Endothelial cell (in vitro differentiated cells): ENCODE results near the gene EPHX1. TPM values are rescaled to one million over a fixed set of nuclear protein-coding genes. Genes with fewer than 3 reads are reported as not detected.

Experiments used
- DNase-seq: peaks from one replicate; pipeline ENCODE4 v3.0.0; 2021; ENCODE audit warnings: low spot score
- H3K27ac Mint-ChIP-seq: one replicate; pipeline ENCODE4 v1.8.0; 2021; ENCODE audit warnings: mixed read lengths, inconsistent platforms; ENCODE audit not compliant: unreplicated experiment
- H3K27me3 Mint-ChIP-seq: one replicate; pipeline ENCODE4 v1.8.0; 2021; ENCODE audit warnings: mild to moderate bottlenecking, moderate library complexity, mixed read lengths, inconsistent platforms; ENCODE audit not compliant: unreplicated experiment
- H3K36me3 Mint-ChIP-seq: one replicate; pipeline ENCODE4 v1.8.0; 2021; ENCODE audit warnings: mild to moderate bottlenecking, low read depth, mixed read lengths, inconsistent platforms; ENCODE audit not compliant: unreplicated experiment
- H3K4me1 Mint-ChIP-seq: one replicate; pipeline ENCODE4 v1.8.0; 2021; ENCODE audit warnings: mild to moderate bottlenecking, mixed read lengths, inconsistent platforms; ENCODE audit not compliant: unreplicated experiment
- H3K4me3 Mint-ChIP-seq: one replicate; pipeline ENCODE4 v1.8.0; 2021; ENCODE audit warnings: mild to moderate bottlenecking, mixed read lengths, inconsistent platforms; ENCODE audit not compliant: unreplicated experiment
- H3K9me3 Mint-ChIP-seq: one replicate; pipeline ENCODE4 v1.8.0; 2021; ENCODE audit warnings: mixed read lengths, inconsistent platforms; ENCODE audit not compliant: unreplicated experiment
- total RNA-seq: library from RNA; stranded (reverse); fragmentation: NEBNext Ultra II Directional; extraction: Animal tissue kit (Norgen Biotek cat#: 25700); gene quantifications from one replicate; pipeline ENCODE4 v1.2.1, GENCODE V29; 2021; ENCODE audit not compliant: unreplicated experiment
- TF ChIP-seq, protein P1 (sequence below): fragments of 200-600 bp; sonication (generic); IDR thresholded peaks from one replicate; pipeline ENCODE4 v1.5.0; 2021; ENCODE audit warnings: antibody characterized with exemption; ENCODE audit not compliant: unreplicated experiment

EPHX1 gene
- total RNA-seq, 1 donor from 2014 or later, result 45.0 TPM

- H3K36me3 Mint-ChIP-seq, result no peaks in the 10 kb centered on the region
- no peak overlapping the region for H3K27ac Mint-ChIP-seq
- H3K4me1 Mint-ChIP-seq, result peaks cover 37% of the 10 kb centered on the region
- TF ChIP-seq, protein P1, sequence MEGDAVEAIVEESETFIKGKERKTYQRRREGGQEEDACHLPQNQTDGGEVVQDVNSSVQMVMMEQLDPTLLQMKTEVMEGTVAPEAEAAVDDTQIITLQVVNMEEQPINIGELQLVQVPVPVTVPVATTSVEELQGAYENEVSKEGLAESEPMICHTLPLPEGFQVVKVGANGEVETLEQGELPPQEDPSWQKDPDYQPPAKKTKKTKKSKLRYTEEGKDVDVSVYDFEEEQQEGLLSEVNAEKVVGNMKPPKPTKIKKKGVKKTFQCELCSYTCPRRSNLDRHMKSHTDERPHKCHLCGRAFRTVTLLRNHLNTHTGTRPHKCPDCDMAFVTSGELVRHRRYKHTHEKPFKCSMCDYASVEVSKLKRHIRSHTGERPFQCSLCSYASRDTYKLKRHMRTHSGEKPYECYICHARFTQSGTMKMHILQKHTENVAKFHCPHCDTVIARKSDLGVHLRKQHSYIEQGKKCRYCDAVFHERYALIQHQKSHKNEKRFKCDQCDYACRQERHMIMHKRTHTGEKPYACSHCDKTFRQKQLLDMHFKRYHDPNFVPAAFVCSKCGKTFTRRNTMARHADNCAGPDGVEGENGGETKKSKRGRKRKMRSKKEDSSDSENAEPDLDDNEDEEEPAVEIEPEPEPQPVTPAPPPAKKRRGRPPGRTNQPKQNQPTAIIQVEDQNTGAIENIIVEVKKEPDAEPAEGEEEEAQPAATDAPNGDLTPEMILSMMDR, result no peak
- H3K9me3 Mint-ChIP-seq, result no peaks in the 10 kb centered on the region
- no peak for DNase-seq
- no peak overlapping the region for H3K4me3 Mint-ChIP-seq
- H3K27me3 Mint-ChIP-seq, result peaks cover 6% of the 10 kb centered on the region
These were observed 5.7 kb downstream of the EPHX1 start for GRCh38 chr1:225815526-225816178.

DNA sequence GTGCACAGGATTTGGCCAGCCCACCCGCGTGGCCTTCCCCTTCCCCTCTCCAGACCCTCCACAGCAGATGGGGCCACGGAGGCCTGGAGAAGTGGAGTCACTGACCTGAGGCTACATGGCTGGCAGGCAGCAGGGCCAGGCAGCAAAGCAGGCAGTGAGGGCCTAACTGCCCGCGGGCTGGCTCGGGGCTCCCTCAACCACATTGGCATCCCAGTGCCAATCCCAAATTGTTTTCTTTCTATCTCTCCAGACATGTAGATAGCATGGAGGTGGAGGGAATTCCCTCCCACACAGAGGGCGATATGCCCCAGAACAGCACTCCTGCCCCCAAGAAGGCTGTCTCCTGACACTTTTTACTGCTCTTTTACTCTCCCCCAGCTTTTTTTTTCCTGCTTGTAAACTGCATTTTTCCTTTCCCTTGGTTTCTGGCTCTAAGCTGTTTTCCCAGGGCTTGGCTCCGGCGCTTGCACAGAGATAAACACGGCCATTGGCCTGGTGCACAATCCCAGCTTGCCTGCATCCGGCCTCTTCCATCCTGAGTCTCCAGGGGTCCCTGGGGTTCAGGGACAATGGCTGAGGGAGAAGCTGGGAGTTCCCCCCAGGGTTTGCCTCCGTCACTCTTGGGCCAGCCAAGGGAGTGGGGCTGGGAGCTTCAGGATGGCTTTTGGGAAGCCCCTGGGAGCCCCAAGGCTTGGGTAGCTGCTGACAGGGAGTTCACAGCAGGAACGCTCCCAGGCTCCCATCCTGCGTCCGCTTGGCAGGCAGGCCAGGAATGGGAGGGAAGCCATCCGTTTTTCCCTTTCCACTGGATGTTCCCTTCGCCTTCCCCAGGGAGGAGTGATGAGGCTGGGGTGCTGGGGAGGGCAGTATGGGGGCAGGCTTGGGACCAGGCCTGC is 7.0 kb downstream of the EPHX1 start:
- Mint-ChIP-seq H3K27me3 (peaks cover 6% of the 10 kb centered on the region), H3K4me1 (peaks cover 31% of the 10 kb centered on the region), H3K27ac (no peak overlapping the region), H3K4me3 (no peak overlapping the region), H3K9me3 (no peaks in the 10 kb centered on the region), H3K36me3 (no peaks in the 10 kb centered on the region)
- DNase-seq, result peak; percentile 26
- TF ChIP-seq, protein P1, result no peak

GRCh38 chr1:225817611-225818061 is 7.7 kb downstream of the EPHX1 start:
- TF ChIP-seq, protein P1, result no peak
- Mint-ChIP-seq H3K36me3 (no peaks in the 10 kb centered on the region), H3K27ac (peak overlapping the region; percentile 65), H3K4me3 (no peak overlapping the region), H3K4me1 (peaks cover 31% of the 10 kb centered on the region), H3K27me3 (peaks cover 6% of the 10 kb centered on the region), H3K9me3 (no peaks in the 10 kb centered on the region)
- no peak for DNase-seq

- no peak for DNase-seq
- peaks cover 6% of the 10 kb centered on the region for H3K27me3 Mint-ChIP-seq
These were observed 8.3 kb downstream of the EPHX1 start for GRCh38 chr1:225818229-225818628.

More at GRCh38 chr1:225818229-225818628, 8.3 kb downstream of the EPHX1 start:
- Mint-ChIP-seq H3K36me3 (no peaks in the 10 kb centered on the region), H3K9me3 (no peaks in the 10 kb centered on the region), H3K4me1 (peaks cover 26% of the 10 kb centered on the region), H3K27ac (peak overlapping the region; percentile 8), H3K4me3 (no peak overlapping the region)
- TF ChIP-seq, protein P1, result no peak
